Skeletal muscle cell (primary cell): ENCODE results near the gene MGST1.

ENCODE experiments used
- DNase-seq: peaks from one replicate; pipeline ENCODE4 v3.0.0-alpha.2; 2010; ENCODE audit warnings: low read depth
- H3K4me3 ChIP-seq: 2 replicates; pipeline ENCODE4 v1.5.1; 2011; ENCODE audit warnings: low read depth, mild to moderate bottlenecking, control low read depth, low read length, moderate library complexity

The MGST1 gene

GRCh38 chr12:16407346-16407745 lies 59.9 kb downstream of the MGST1 start:
- no peak overlapping the region for H3K4me3 ChIP-seq
- DNase-seq: no peak
